CD4-positive, alpha-beta T cell treated with Interleukin-4 for 4 hours (primary cell): Measurements from ENCODE around the gene STOX2.
"Not testable (repeated sequence)": the region's sequence is repeated elsewhere in the genome, so short reads cannot be mapped to it uniquely, and the experiment has no call there.

Source experiments
- DNase-seq: peaks from one replicate; pipeline ENCODE4 v3.0.0-alpha.2; 2020

STOX2 gene

DNA sequence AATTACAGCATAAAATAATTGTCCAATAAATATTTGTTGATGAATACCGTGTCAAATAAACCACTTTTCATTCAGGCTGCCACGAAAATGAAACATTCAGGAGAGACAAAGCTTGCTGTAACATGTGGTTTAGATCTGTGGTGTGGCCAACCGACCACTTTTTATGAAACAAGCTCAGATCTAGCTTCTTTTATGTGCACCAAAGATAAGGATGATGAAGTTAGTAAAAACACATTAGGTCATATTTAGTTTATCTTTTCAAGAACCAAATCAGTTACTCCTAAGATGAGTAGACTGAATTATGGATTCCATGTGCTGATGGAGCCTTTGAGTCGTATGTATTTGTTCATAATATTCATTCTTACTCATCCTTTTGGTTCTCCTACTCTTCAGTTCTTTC, 35.8 kb downstream of the STOX2 start:
- no peak for DNase-seq

DNA sequence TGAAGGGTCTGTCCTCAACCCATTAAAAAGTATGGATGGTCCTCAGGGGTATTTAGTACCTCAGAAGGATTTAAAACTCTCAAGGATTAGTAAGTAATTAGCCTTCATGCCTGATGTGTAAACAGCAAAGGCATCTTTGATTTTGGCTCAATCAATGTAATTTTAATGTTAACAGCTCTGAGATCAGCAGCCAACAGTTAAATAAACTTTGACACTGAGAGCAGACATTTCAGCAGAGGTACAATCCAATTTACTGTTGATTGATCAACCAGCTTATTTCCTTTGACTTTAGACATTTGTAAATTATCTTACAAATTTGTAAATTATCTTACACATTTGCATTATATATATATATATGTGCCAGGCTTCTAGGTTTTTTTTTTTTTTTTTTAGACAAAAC, 36.9 kb downstream of the STOX2 start:
- no peak for DNase-seq

DNA sequence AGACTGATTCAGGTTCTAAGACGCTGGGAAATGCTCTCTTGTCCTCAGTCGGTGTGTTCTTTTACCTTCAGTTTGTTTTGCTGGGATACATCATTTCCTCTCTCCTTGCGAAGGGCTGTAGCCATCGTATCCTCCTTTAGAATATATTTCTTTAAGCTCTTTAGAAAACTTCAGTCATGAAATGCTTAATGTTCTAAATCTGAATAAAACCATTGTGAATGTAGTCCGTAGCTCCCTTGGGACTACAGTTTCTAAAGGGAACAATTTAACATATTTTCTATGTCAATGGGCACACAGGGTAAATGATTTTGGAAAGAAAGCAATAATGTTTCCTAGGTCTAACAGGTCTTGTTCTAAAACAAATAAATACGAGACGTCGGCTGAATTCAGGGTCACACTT, 40.6 kb downstream of the STOX2 start:
- DNase-seq, result no peak

DNA sequence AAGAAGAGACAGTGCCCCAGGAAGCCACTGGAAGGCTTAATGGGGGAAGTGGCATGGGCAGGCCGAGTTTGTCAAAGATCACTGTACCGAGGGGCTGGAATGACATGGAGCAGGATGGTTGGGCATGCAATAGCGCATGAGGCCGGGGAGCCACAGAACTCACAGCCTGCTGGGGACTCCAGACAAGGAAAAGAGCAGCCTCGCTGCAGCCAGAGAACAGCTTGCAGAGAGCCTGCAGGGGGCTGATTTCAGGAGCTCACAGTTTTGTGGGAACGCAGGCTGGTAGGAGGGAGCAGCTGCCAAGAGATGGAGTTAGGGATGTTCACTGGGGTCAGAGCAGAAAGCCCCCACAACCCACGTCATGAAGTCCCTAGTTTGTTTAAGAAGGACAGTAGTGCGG, 45.4 kb downstream of the STOX2 start:
- DNase-seq, result no peak

DNA sequence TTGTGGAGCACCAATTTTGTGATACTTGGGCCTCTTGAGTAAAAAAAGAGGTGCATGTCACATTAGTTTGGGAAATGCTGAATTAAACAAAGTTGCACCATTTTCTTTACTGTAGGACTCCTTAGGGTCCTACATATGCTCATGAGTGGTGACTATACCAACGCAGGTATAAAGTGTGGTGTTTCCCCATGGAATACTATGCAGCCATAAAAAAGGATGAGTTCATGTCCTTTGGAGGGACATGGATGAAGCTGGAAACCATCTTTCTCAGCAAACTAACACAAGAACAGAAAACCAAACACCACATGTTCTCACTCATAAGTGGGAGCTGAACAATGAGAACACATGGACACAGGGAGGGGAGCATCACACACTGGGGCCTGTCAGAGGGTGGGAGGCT, 47.5 kb downstream of the STOX2 start:
- not testable (repeated sequence) for DNase-seq

DNA sequence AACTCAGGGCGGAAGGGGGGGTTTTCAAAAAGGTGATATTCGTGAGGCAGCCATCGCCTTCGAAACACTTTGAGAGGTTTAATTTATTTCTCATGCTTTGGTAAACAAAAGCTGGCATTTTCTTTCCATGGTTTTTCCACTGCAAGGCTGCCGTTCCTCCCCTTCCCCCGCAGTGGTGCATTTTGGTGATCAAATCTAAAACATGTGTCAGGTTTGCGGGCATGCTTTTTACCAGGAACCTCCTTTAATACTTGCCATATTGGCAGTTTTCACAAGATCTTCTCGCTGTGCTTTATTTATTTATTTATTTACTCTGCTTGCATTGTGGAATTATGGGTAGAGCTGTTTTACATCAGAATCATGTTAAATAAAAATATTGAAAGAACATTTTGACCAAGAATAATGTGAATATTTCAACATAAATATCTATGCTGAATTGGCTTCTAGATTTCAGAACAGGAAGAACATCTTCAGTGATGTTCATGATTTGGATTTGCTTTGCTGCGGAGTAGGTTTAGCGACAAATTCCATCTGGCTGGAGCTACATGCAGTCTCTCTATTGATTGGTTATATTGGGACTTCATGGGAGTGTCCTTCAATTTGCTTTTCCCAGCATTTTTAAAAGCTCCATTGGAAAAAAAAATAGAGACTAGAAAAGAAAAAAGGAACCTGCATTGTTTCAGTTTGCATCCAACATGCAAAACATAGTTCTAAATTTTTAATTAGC, 54.4 kb downstream of the STOX2 start:
- no peak for DNase-seq

DNA sequence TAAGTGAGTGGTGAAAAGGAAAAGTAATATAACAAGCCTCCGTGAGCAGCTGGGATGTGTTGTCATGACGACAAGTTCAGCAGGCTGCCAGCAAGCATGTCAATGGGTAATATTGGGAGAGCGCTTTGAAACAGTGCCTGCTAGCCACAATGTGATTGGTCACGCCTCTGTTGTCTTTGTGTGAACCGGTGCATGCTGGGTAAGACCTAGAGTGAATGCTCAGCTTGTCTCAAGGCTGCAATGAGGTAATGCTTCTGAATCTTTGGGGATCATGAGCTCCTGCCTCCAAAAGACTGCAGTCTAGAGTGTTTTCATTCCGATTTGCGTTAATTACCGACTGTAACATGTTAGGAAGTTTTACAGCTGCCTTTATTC, 54.9 kb downstream of the STOX2 start:
- DNase-seq, result no peak

DNA sequence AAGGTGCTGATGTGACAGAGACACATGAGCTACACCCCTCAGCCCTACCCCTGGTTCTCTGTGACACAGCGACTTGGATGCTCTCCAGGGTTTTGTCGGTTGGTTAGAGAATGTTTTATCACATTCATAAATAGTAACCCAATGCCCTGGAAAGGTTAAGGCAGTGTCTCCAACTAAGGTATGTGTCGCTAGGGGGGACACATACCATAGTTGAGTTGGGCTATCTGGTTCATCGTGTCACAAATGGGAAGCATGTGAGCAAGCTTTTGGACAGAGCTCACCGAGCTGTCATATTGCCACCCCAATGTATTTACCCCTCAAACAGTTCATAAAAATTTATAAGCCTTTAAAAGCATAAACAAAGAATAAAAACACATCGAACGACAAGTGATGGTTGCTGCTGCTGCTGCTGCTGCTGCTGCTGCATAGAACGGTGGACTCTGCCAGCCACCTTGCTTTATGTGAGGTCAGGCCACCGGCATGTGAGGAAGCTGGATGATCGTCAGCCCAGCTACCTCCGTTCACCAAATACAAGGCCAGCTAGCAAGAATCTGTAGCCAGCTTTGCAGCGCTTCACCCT, 55.9 kb downstream of the STOX2 start:
- no peak for DNase-seq

DNA sequence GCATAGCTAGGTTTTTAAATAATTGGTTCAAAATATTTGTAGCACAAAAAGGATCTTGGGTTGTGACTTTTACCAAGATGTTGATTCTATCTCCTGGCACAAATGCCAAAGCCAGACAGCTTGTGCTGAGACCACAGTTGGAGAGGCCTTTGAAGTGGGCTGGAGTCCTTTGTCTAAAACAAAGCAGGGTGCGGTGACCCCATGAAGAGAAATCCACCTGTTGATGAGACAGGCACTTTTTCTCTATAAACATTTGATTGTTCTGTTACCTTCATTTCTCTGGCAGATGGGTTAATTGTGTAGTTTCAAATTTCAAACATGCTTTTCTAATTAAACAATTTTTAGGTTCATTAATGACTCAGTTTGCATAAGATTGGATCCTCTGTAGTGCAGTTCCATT, 56.7 kb downstream of the STOX2 start:
- no peak for DNase-seq

DNA sequence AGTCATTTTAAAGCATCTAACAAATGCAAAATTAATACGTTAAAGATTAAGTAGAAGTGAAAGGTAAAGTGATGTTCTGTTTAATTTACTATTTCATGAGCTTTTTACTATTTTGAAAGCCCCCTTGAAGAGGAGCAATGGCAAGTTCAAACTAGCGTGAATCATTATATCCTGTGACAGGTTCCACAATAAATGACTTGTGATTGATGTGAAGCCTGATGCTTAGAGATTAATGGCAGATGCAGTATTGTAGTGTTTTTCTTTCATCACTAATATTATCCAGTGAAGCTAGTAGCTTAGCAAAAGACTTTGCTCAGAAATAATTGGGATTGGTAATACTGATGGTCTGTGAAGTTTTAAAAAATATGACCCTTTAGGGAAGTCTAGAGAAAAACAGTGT, 57.3 kb downstream of the STOX2 start:
- DNase-seq, result no peak

DNA sequence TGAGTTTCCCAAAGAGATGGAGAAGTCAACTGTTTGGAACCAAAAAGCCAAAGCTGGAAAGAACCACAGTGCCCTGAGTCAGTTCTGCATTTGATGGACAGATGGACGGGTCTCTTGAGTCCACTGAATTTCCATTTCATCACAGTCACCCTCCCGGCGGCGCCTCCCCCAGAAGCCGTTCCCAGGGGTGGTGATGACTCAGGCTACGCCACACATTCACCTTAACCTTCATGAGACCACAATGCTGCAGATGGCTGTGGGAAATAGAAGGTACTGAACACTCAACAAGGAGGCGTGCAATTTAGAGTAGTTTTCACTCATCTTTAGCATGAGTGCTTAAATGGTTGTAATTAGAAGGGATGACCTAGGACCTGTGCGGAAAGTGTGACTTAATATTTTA, 61.3 kb downstream of the STOX2 start:
- no peak for DNase-seq

DNA sequence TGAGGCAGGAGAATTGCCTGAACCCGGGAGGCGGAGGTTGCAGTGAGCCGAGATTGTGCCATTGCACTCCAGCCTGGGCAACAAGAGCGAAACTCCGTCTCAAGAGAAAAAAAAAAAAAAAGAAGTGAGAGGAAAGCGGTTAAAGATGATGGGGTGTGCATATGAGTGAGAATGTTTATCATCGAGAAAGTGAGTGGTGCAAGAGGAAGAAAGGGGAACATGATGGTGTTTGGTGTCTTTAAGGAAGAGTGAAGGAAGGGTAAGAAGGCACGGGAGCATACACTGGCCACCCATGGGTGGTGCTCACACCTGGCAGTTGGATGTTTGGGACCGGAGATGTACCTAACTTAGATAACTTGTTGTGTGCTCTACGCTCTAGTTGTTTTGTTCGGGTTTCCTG, 62.2 kb downstream of the STOX2 start:
- DNase-seq, result no peak

DNA sequence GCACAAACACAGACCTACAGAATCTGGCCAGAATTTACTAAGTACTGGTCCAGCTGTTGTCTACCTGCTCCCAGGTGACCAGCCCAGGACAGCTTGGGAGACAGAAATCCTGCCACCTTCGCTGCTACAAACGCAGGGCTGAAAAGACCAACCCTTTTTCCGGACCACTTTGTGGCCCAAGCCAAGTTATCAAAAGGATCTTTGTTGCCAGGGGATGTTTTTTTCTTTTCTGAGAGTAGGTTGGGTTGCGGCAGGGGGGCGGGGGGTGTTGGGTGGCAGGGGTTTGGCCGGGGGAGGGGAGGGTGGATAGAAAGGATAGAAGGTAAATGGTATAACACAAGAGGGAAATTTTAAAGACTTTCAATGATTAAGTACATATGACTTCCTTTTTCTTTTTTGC, 63.4 kb downstream of the STOX2 start:
- DNase-seq, result no peak

DNA sequence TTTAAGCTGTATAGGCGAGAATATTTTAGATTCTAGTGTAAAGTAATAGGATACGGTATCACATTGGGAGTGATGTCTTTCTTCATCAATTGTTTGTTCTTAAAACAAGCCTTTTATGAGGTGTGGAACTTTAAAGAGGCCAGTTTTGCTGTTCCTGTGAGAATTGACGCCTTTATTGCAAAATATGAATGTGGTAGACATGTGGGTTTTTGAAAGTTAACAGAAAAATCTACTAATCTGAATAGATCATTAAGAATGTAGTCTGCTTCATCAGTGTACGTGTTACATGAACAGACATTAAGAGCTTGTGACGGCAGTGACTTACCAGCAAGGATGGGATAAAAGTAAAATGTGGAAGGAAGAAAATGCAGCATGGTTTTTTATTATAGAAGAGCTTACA, 63.8 kb downstream of the STOX2 start:
- no peak for DNase-seq

DNA sequence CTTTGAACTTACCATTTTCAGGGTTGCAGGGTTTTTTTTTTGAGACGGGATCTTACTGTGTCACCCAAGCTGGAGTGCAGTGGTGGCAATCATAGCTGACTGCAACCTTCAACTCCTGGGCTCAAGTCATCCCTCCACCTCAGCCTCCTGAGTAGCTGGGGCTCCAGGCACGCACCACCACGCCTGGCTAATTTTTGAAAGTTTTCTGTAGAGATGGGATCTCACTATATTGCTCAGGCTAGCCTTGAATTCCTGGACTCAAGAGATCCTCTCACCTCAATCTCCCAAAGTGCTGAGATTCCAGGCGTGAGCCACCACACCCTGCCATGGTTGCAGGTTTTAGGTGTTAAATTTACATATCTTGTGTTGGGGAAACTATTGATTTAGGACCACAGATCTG, 64.5 kb downstream of the STOX2 start:
- no peak for DNase-seq

DNA sequence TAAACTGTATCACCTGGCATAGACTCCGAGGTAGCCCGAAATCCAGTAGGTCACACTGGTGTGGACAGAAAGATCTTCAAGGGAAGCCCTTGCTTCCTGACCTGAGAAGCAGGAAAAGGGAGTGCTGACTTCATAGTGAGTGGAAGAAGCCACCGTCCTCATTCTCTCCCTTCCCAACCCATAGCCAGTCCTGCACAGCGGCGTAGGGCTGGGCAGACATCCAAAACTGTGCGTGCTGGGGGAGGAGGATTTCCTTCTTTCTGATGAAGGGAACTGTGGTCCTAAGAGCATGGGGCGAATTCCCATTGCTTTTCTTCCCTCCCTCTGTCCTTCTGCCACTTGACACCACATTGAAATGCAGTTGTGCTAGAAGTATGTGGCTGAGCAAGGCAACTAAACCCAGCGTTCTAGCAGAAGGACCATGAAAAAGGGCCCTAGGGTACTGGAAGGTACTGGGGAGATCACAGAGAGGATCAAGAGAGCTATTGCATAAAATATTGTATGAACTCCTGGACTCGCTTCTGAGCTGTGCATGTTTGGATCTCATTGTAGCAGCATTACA, 66.9 kb downstream of the STOX2 start:
- DNase-seq, result no peak

DNA sequence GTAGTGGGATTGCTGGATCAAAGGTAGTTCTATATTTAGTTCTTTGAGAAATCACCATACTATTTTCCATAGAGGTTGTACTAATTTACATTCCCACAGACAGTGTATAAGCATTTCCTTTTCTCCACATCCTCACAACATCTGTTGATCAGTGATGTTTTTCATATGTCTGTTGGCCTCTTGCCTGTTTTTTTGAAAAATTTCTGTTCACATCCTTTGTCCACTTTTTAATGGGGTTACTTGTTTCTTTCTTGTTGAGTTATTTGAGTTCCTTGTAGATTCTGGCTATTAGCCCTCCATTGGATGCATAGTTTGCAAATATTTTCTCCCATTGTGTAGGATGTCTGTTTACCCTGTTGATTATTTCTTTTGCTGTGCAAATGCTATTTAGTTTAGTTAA, 72.6 kb downstream of the STOX2 start:
- no peak for DNase-seq

DNA sequence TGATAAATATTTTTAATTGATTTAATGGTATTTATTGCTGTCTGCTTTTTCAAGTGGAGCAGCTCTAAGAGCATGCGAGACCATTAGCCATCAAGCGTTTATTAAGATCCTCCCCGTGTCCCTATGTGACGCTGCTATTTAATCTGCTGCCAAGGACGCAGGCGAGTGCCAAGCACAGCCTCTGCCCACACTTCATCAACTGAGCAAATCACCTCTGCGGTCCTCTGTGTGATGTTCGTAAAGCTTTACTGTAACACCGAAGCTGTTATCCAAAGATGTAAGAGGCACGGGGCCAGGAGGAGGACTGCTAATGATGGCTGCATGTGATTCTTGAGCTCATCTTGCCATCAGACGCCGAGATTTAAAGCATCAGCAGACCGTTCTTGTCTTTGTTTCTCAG, 79.5 kb downstream of the STOX2 start:
- DNase-seq, result no peak

DNA sequence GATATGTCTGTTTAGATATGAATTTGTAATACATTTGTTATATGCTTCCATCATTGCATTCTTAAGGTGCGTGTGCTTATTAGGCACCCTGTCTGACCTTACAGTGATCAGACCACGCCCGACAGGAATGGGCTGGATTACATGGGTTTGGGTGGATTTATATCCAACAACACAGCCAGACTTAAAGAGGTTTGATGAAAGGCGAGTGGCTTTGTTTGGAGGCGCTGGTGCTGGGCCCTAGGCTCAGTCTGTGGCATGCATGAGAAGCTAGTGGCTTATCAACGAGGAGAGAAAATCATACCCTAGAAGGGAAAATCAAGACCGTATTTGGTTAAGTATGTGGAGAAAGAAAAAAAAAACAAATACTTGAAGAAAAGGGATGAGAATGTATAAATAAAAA, 80.7 kb downstream of the STOX2 start:
- DNase-seq, result no peak

DNA sequence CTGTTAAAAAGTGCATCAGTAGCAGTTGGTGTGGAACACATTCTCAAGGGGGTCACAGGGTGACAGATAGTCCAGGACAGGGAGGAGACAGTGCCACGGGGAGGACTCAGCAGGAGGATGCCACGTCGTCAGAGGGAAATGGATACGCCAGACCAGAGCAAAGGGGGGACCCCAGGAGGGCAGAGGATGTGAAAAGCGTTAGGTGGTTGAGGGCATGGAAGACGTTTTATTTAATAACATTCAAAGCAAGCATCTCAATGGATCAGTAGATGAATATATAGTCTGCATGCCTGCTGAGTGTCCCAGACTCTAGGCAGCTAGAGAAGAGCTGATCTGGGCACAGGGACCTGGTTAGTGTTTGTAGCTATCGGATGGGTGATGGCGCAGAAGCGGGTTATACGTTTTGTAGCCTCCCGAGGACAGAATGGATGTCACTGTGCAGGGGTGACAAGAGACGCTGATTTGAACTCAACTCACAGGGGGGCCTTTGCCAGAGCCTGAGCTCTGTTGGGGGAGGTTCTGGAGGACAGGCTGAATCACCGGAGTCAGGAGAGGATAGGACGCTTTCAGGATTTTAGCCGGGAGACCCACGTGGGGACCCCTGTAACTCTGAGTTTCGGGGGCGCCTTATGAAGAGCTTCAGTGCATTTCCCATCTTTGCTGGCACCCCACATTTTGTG, 81.3 kb downstream of the STOX2 start:
- DNase-seq, result no peak

DNA sequence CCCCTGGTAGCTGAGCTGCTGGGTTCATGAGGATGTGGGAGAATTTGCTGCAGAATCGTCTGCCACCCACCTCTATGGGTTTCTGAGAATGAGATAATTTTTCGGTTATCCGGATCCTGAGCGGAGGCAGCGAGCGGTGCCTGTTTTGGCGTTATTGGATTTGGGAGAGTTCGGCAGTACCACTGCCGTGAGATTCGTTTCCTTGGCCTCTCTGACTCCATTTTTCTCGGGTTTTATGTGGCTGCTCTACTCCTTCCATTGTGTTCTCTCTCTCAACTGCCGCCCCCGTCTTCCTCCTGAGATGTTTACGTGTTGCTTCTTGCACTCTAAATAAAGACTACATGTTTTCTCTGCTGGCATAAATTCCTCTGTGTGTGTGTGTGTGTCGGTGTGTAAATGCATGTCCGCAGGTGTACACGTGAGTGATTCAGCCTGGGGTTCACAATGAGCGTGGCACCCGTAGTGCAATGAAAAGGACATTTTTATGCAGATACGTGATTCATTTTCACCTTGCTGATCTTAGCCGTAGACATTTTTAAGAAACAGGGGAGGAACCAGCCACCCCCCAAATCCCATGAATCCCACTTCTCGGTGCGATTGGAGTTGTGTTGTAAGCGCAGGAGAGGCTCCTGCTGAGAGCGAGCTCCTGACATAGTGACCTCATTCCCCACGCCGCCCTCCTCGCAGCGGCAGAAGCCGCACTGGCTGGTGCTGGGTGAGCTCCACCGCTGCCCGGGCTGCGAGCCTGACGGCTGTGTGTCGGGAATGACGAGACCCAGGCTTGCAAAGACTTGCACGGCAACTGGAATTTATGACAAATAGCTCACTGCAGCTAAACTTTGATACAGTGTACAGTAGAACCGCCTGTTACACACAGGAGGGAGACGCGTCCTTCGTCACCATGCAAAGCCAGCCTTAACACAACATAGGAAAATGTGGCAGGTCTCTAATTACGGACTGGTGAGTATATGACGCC, 82.2 kb downstream of the STOX2 start:
- no peak for DNase-seq

DNA sequence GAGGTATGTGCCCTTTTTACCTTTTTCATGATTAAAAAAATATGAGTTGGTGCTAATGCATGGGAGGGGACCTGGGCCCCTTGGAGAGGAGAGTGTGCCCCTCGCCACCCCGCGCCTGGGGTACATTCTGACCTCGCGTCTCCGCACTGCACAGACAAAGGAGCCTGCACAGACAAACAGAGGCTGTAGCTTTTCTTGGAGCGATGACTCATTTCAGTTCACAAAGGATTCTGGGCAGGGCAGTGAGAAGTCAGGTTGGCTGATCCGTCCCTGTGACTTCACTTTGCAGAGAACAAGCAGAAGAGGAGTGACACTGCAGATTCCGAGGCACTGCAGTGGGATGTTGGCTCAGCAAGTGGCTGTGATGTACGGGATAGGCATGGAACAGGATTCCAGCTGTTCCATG, 82.9 kb downstream of the STOX2 start:
- DNase-seq, result no peak

DNA sequence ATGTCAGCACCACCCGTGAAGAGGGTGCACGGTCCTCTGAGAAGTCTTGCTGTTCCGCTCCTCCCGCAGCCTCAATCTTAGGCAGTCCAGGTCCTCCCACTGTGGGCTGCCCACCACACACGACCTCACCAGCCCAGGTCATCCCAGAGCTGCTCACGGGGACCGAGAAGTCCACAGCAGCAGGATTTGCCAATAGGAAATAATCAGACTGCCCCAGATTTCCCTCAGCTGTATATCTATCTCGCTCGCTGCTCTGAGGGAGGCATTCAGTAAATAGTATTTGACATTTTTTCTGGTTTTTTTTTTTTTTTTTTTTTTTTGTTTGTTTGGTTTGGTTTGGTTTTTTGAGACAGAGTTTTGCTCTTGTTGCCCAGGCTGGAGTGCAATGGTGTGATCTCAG, 83.8 kb downstream of the STOX2 start:
- DNase-seq, result no peak
